Activated T-helper 2 cell treated with anti-CD3 and anti-CD28 coated beads, Interferon-gamma antibody, Interleukin-2, Interleukin-4, amounts not matched to agents 10 μg/mL and 5 μg/mL and 100 μg/mL, durations not matched to agents 14 hours and 24 hours and 36 hours (primary cell): ENCODE measurements around the gene C12orf56. TPM values are rescaled to one million over a fixed set of nuclear protein-coding genes. Genes with fewer than 3 reads are reported as not detected.

Experiments used
- DNase-seq: peaks from one replicate; pipeline ENCODE4 v3.0.0; 2021; ENCODE audit warnings: low spot score
- H3K27ac Mint-ChIP-seq: one replicate; pipeline ENCODE4 v1.8.0; 2021; ENCODE audit warnings: mixed read lengths
- H3K27me3 Mint-ChIP-seq: one replicate; pipeline ENCODE4 v1.8.0; 2021; ENCODE audit warnings: low read depth, mixed read lengths
- H3K36me3 Mint-ChIP-seq: one replicate; pipeline ENCODE4 v1.8.0; 2021; ENCODE audit warnings: low read depth, mixed read lengths
- H3K4me1 Mint-ChIP-seq: one replicate; pipeline ENCODE4 v1.8.0; 2021; ENCODE audit warnings: low read depth, mixed read lengths
- H3K4me3 Mint-ChIP-seq: one replicate; pipeline ENCODE4 v1.8.0; 2021; ENCODE audit warnings: low read depth, mild to moderate bottlenecking, moderate library complexity, mixed read lengths
- H3K9me3 Mint-ChIP-seq: one replicate; pipeline ENCODE4 v1.8.0; 2021; ENCODE audit warnings: mixed read lengths
- intact Hi-C: fragments of 100-400 bp; cut with micrococcal nuclease; formaldehyde crosslinking; loops from one replicate; pipeline ENCODE4 v1.15.1; 2023
- total RNA-seq: library from RNA; stranded (reverse); gene quantifications from 2 replicates; pipeline ENCODE4 v1.2.3, GENCODE V29; 2022

The C12orf56 gene
- total RNA-seq, 1 donor from 2014 or later, result not detected

- H3K9me3 Mint-ChIP-seq, result no peaks in the 10 kb centered on the region
- no peak overlapping the region for H3K27ac Mint-ChIP-seq
- H3K27me3 Mint-ChIP-seq, result peaks cover 11% of the 10 kb centered on the region
- H3K4me3 Mint-ChIP-seq, result no peak overlapping the region
- no peak for DNase-seq
- no peaks in the 10 kb centered on the region for H3K36me3 Mint-ChIP-seq
- intact Hi-C loops, result no loop called here
- H3K4me1 Mint-ChIP-seq, result no peaks in the 10 kb centered on the region
Measured at GRCh38 chr12:64243809-64244208, 146.7 kb downstream of the C12orf56 start.

GRCh38 chr12:64240781-64241180 is 149.8 kb downstream of the C12orf56 start:
- no peak overlapping the region for H3K4me3 Mint-ChIP-seq
- no peak for DNase-seq
- H3K27ac Mint-ChIP-seq, result no peak overlapping the region
- no peaks in the 10 kb centered on the region for H3K36me3 Mint-ChIP-seq
- intact Hi-C loops, result no loop called here
- H3K27me3 Mint-ChIP-seq, result peaks cover 14% of the 10 kb centered on the region
- H3K9me3 Mint-ChIP-seq, result no peaks in the 10 kb centered on the region
- H3K4me1 Mint-ChIP-seq, result no peaks in the 10 kb centered on the region

DNA sequence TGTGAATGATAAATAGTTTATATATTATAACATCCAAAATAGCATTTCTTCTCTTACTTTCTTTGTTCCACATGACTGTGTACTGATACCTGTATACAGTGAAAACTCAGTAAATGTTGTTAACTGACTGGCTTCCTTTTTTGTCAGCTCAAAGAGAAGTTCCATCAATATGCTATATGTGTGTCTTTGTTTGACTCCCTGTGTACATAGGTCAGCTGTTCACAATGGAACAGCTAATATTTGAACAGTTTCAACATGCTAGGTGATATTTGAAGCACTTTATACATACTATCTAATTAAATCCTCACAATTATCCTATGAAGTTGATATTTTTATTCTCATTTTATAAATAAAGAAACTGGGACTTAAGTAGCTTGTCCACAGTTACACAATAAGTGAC is 153.2 kb downstream of the C12orf56 start:
- Mint-ChIP-seq H3K36me3 (no peaks in the 10 kb centered on the region), H3K9me3 (no peaks in the 10 kb centered on the region), H3K27me3 (peaks cover 16% of the 10 kb centered on the region), H3K27ac (no peak overlapping the region), H3K4me1 (no peaks in the 10 kb centered on the region), H3K4me3 (no peak overlapping the region)
- intact Hi-C loops, result no loop called here
- DNase-seq, result no peak

GRCh38 chr12:64236549-64236948 is 154.0 kb downstream of the C12orf56 start:
- Mint-ChIP-seq H3K27me3 (peaks cover 14% of the 10 kb centered on the region), H3K4me3 (no peak overlapping the region), H3K36me3 (no peaks in the 10 kb centered on the region), H3K27ac (no peak overlapping the region), H3K9me3 (no peaks in the 10 kb centered on the region), H3K4me1 (no peaks in the 10 kb centered on the region)
- DNase-seq, result no peak
- intact Hi-C loops, result no loop called here

DNA sequence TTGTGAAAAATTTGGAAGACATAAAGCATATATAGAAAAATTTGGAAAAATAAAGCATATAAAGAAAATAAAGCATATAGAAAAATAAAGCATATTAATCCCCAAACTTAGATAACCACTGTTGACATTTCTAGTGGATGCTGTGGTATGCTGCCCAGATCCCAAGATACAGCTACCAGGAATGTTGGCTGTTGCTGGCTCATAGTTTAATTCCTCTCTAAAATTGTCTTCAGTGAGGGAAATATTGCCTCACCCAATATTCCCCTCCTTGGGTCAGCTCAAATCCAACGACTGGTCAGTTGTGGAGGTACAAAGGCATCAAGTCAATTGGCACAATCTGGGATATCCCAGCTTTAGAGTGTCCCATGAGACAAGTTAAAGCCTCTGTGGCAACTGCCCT is 158.4 kb downstream of the C12orf56 start:
- Mint-ChIP-seq H3K36me3 (no peaks in the 10 kb centered on the region), H3K9me3 (no peaks in the 10 kb centered on the region), H3K4me3 (no peak overlapping the region), H3K4me1 (no peaks in the 10 kb centered on the region), H3K27ac (no peak overlapping the region), H3K27me3 (peaks cover 32% of the 10 kb centered on the region)
- intact Hi-C loops, result no loop called here
- no peak for DNase-seq

- intact Hi-C loops, result loop anchor here (10.0 kb wide), 1 partner anchor 415 kb away; no protein-coding TSS in a partner anchor
- no peak for DNase-seq
- Mint-ChIP-seq H3K27me3 (peaks cover 35% of the 10 kb centered on the region), H3K4me1 (no peaks in the 10 kb centered on the region), H3K36me3 (no peaks in the 10 kb centered on the region), H3K4me3 (no peak overlapping the region), H3K27ac (no peak overlapping the region), H3K9me3 (no peaks in the 10 kb centered on the region)
Measured at GRCh38 chr12:64229796-64230195, 160.8 kb downstream of the C12orf56 start.

DNA sequence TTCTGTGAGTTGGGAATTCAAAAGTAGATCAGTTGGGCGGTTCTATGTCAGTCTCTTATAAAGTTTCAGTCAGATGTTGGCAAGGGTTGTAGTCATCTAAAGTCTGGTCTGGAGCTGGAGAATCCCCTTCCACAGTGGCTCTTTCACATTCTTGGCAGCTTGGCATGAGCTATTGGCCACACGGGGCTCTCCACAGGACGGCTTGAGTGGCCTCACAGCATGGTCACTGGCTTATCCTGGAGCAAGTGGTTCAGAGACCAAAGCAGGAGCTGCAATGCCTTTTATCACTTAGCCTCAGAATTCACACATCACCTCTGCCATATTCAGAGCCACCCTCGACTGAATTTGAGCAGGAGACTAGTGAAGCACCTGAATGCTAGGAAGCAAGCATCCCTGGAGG is 161.3 kb downstream of the C12orf56 start:
- intact Hi-C loops, result loop anchor here (10.0 kb wide), 1 partner anchor 414 kb away; no protein-coding TSS in a partner anchor
- Mint-ChIP-seq H3K27me3 (peaks cover 36% of the 10 kb centered on the region), H3K9me3 (no peaks in the 10 kb centered on the region), H3K36me3 (no peaks in the 10 kb centered on the region), H3K27ac (no peak overlapping the region), H3K4me1 (no peaks in the 10 kb centered on the region), H3K4me3 (no peak overlapping the region)
- no peak for DNase-seq

GRCh38 chr12:64225626-64226025 is 164.9 kb downstream of the C12orf56 start:
- H3K27ac Mint-ChIP-seq, result no peak overlapping the region
- H3K4me1 Mint-ChIP-seq, result peaks cover 16% of the 10 kb centered on the region
- H3K9me3 Mint-ChIP-seq, result no peaks in the 10 kb centered on the region
- H3K4me3 Mint-ChIP-seq, result no peak overlapping the region
- H3K36me3 Mint-ChIP-seq, result peaks cover 3% of the 10 kb centered on the region
- intact Hi-C loops, result loop anchor here (10.0 kb wide), 1 partner anchor 411 kb away; no protein-coding TSS in a partner anchor
- peaks cover 34% of the 10 kb centered on the region for H3K27me3 Mint-ChIP-seq
- no peak for DNase-seq

- Mint-ChIP-seq H3K27me3 (peaks cover 18% of the 10 kb centered on the region), H3K9me3 (no peaks in the 10 kb centered on the region), H3K36me3 (peaks cover 3% of the 10 kb centered on the region), H3K27ac (peak within 1 kb of the TSS; percentile 100), H3K4me1 (peaks cover 39% of the 10 kb centered on the region), H3K4me3 (peak within 1 kb of the TSS; percentile 99)
- intact Hi-C loops, result loop anchor here (5.0 to 10.0 kb wide), 3 partner anchors 180 to 535 kb away; partner anchors contain the start of genes GNS and XPOT
- peak; percentile 88 for DNase-seq
Measured at GRCh38 chr12:64222009-64222765, 168.4 kb downstream of the C12orf56 start, which contains the start of gene KICS2. TSS of gene KICS2 (minus strand) at chr12:64222296. CDS start at chr12:64222237, 59 bp downstream.

GRCh38 chr12:64221651-64222008 is 168.9 kb downstream of the C12orf56 start:
- intact Hi-C loops, result loop anchor here (5.0 to 10.0 kb wide), 3 partner anchors 181 to 536 kb away; partner anchors contain the start of genes GNS and XPOT
- H3K27ac Mint-ChIP-seq, result peak overlapping the region; percentile 100
- H3K4me1 Mint-ChIP-seq, result peaks cover 40% of the 10 kb centered on the region

GRCh38 chr12:64220046-64220445 is 170.5 kb downstream of the C12orf56 start:
- H3K4me3 Mint-ChIP-seq, result peak overlapping the region; percentile 39
- intact Hi-C loops, result loop anchor here (5.0 to 10.0 kb wide), 3 partner anchors 182 to 537 kb away; partner anchors contain the start of genes GNS and XPOT
- peaks cover 6% of the 10 kb centered on the region for H3K27me3 Mint-ChIP-seq
- H3K4me1 Mint-ChIP-seq, result peaks cover 43% of the 10 kb centered on the region
- no peaks in the 10 kb centered on the region for H3K9me3 Mint-ChIP-seq
- no peak overlapping the region for H3K27ac Mint-ChIP-seq
- no peak for DNase-seq
- peaks cover 7% of the 10 kb centered on the region for H3K36me3 Mint-ChIP-seq

More at GRCh38 chr12:64221651-64222008, 168.9 kb downstream of the C12orf56 start:
- Mint-ChIP-seq H3K27me3 (peaks cover 13% of the 10 kb centered on the region), H3K4me3 (peak overlapping the region; percentile 99), H3K9me3 (no peaks in the 10 kb centered on the region), H3K36me3 (peaks cover 3% of the 10 kb centered on the region)
- peak; percentile 38 for DNase-seq

- H3K27me3 Mint-ChIP-seq, result peaks cover under 1% of the 10 kb centered on the region
- intact Hi-C loops, result no loop called here
- H3K9me3 Mint-ChIP-seq, result no peaks in the 10 kb centered on the region
- peak overlapping the region; percentile 58 for H3K27ac Mint-ChIP-seq
- peaks cover 43% of the 10 kb centered on the region for H3K4me1 Mint-ChIP-seq
- peaks cover 7% of the 10 kb centered on the region for H3K36me3 Mint-ChIP-seq
- peak overlapping the region; percentile 59 for H3K4me3 Mint-ChIP-seq
- DNase-seq, result no peak
Measured at GRCh38 chr12:64219145-64219544, 171.4 kb downstream of the C12orf56 start.

- Mint-ChIP-seq H3K4me3 (peak overlapping the region; percentile 52), H3K9me3 (no peaks in the 10 kb centered on the region), H3K4me1 (peaks cover 43% of the 10 kb centered on the region), H3K36me3 (peaks cover 13% of the 10 kb centered on the region), H3K27ac (peak overlapping the region; percentile 14), H3K27me3 (no peaks in the 10 kb centered on the region)
- intact Hi-C loops, result no loop called here
- no peak for DNase-seq
Measured at GRCh38 chr12:64218597-64218996, 172.0 kb downstream of the C12orf56 start.
